Fibroblast of peridontal ligament (primary cell): Measurements from ENCODE around the gene PCP4L1.

Experiments used
- DNase-seq: peaks from one replicate; pipeline ENCODE4 v3.0.0-alpha.2; 2010; ENCODE audit errors: extremely low read depth

The PCP4L1 gene

DNA sequence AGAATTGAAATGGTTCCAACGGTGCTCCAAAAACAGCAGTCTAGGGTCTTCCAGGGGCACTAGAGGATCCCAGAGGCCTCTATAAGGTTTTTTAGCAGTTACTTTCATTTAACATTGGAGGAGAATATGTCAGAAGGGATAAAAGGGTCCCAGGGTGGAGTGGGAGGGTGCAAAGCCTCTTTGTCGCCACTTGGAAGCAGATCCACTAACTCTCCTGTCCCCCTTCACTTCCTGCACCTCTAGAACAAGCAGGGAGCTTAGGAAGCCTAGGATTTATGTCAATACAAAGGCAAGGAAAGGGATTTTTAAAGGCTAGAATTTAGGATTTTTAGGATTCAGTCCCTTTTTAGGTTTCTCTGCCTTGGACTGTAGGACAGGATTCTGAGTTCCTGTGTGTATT is 8.3 kb downstream of the PCP4L1 start:
- DNase-seq: no peak

DNA sequence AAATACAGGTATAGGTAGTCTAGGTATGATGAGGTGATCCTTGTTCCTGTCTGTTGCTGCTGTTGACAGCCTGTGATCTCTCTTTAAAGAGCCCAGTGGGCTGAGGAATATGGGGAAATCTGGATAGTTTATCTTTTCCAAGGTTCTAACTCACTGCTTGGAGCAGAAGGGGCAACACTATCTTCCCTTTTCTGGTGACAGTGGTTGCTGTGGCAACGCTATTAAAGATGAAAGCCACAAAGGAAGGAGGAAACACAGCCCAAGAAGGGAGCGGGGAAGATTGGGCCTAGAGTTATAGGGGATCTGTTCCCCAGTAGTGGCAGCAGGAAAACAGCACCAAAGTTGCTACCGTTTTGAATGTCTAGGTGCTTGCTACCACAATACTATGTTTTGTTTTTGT is 8.8 kb downstream of the PCP4L1 start:
- no peak for DNase-seq

DNA sequence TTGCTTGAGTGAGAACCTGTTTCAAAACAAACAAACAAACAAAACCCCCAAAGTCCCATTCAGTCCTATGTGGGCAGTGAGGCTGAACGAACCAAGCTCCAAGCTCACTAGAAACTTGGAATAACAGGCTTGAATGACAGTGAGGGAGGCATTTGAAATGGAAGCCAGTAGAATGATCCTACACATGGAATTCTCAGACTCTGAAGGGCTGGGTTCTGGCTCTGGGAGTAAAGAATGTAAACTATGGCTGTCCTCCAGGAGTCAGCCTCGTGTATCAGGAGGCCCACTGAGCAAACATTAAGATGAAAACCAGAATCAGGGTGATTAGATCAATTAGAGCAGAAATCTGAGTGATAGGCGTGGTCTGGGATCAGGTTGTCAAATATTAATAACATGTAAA is 14.9 kb downstream of the PCP4L1 start:
- peak; percentile 31 for DNase-seq

GRCh38 chr1:161274874-161275273 is 16.3 kb downstream of the PCP4L1 start:
- DNase-seq: no peak

GRCh38 chr1:161282991-161283390 is 24.4 kb downstream of the PCP4L1 start:
- no peak for DNase-seq

DNA sequence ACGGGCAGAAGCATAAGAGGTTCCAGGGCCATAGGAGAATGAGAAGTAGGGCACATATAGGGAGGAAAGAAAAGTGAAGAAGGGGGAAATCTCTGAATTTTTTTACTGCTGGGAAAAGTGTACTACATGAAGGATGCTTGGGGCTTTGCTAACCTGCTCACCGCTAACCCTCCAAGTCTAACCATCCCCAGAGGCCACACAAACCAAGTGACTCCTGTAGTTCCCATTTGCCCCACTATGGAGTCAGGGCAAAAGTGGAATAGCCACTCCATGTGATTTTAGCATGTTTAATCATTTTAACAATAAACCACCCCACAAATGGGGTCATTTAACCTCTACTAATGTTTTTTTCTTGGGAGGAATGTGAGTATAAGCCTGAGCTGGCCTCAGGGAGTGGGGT is 26.6 kb downstream of the PCP4L1 start:
- DNase-seq: no peak

DNA sequence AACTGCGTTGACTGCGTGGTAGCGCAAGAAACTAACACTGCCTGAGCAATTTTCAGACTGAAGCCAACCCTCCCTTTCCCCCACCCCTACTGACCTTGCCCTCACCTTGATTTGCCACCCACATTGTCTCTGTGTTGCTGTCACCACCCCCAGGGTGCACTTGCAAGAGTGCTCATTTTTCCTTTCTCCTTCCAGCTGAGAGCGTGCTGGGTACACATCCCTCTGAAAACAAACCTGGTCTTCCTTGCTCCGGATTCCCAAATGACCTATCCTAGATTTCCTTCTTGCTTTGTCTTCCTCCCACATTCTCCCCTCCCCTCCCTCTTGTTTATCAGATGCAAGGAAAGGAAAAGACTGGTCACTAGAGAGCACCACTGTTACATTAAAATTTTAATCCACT is 27.0 kb downstream of the PCP4L1 start:
- no peak for DNase-seq

DNA sequence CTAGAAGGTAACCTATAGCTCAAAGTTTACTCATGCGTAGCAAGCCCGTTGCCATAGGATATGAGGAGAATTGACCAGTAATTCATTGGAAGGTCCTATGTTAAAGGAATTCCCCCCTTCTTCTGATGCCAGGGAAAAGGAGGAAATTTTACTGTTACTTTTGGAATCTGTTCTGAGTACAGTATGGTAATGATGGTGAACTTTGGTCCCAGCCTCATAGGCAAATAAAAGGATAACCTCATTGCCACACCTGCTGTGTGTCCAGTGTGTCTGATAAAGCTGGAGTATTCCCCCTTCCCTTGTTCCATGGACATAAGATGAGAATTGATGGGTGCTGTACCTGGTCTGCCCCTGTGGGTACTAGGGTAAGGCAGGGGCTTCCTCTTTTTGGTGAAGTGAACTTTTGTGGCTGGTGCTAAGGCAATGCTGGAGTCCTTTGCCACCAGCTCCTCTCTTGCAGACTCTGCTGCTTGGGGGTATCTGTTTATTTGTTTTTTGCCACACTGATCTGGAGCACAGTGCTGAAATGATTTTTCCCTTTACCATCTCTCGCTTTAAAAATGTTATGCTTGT is 29.0 kb downstream of the PCP4L1 start:
- DNase-seq: no peak

- no peak for DNase-seq
These were observed 32.2 kb downstream of the PCP4L1 start for GRCh38 chr1:161290779-161291178.

DNA sequence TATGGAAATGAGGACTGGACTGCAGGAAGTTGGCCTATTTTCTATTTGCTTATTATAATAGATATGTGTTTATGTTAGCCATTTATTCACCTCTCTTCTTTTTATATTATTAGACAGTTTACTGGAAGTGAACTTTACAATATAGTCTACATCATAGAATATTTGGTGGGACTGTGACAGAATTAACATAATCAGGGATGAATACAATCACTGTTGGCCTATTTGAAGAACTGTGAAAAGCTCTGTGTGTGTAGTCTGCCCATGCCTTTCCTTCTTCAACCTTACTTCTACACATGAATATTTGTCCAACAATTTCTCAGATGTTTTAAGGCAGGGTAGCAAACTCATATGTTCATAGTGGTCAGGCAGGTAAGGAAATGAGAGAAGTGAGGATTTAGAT is 38.9 kb downstream of the PCP4L1 start:
- DNase-seq: no peak

DNA sequence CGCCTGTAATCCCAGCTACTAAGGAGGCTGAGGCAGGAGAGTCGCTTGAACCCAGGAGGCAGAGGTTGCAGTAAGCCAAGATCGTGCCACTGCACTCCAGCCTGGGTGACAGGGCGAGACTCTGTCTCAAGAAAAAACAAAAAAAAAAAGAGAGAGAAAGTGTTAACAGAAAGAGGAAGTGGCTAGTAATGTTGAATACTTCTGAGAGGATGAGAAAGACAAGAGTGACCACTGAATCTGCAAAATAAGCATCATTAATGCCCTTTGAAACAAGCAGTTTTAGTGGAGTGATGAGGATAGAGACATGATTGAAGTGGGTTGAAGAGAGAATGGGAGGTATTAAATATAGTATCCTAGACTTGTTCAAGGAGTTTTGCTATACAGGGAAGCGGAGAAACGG is 39.6 kb downstream of the PCP4L1 start:
- no peak for DNase-seq

- no peak for DNase-seq
These were observed 40.8 kb downstream of the PCP4L1 start for GRCh38 chr1:161299347-161299746.

DNA sequence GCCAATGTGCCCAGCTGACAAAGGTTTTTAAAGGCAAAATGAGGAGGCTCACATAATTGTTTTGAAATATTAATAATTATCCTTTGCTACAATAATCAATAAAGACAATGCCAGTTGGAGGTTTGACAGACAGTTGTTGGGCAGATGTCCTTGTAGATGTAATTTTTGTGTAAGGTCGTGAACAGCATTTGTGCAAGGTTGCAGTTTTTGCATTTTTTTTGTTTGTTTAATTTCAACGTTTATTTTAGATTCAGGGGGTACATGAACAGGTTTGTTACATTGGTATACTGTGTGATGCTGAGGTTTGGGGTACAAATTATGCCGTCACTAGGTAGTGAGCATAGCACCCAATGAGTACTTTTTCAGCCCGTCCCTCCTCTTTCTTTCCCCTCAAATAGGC is 41.9 kb downstream of the PCP4L1 start:
- no peak for DNase-seq

DNA sequence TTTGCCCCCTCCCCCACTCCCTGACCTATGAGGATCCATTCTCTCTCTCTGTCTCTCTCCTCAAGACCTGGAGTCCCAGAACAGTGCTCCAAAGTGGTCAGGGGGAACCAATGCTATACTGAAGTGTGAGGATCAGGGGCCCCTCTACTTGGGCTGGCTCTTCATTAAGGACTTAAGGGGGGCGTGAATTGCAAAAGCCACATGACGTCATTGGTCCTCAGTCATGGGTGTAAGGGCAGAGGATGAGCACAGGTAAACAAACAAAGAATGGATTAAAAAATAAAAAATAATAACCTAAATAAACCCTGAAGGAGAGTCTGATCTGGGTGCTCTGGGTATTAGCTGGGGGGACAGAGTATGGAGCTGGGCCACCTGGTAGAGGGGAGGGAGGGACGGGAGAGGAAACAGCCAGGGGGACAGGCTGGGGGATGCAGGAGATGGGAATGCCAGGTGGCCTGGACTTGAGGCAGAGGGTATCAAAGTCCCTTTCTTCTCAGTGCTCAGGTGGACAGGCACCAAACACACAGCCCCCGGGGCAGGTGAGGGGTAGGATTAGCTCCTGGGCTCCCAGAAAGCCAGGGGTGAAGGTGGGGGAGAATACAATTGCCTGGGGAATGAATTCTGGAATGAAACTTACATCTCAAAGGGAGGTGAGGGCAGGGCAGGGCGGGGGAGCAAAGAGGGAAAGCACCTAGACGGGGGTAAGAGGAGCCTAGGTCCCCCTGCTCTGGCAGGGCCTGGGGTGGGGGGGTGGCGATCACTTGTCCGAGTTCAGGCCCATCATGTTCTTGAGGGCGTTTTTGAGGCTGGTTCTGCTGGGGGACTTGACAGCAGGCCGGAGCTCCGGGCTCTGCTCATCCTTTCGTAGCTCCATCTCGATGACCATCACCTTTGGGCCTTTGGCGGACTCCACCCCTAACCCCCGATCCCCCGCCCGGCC is 46.7 kb downstream of the PCP4L1 start:
- DNase-seq: no peak

- DNase-seq: peak; percentile 28
These were observed 47.4 kb downstream of the PCP4L1 start for GRCh38 chr1:161305867-161306519.

DNA sequence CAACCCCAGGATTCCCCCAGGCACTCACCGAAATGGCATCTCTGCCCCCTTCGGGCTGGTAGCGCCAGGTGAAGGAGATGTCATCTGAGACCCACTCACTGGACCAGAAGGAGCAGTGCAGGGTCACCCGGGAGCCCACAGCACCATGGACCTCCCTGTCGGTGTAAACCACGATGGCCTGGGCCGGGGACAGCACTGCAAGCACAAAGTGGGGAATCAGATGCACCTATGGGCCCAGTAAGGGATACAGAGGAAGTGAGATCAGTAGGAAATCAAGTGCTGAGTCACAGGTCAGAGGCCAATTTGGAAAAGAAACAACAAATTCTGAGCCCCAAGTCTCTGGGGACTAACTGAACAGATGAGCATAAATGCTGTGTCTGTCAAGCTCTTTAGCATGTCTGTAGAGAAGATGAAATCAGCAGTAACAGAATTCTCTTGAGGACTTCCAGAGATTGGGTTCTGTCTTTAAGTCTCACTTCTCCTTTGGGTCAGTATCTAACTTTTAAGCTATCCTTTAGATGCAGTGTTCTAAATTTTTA is 48.8 kb downstream of the PCP4L1 start:
- DNase-seq: peak; percentile 57

GRCh38 chr1:161307892-161308638 is 49.5 kb downstream of the PCP4L1 start:
- DNase-seq: peak; percentile 18

- no peak for DNase-seq
These were observed 51.3 kb downstream of the PCP4L1 start, which contains the start of gene MPZ for GRCh38 chr1:161309868-161310267. Gene MPZ, minus strand, starts transcription at chr1:161309968. Its CDS starts 63 bp downstream, at chr1:161309905.

- DNase-seq: no peak
These were observed 53.1 kb downstream of the PCP4L1 start for GRCh38 chr1:161311595-161312181.

GRCh38 chr1:161313554-161314200 is 55.1 kb downstream of the PCP4L1 start:
- no peak for DNase-seq
